Endometrial microvascular endothelial cells (primary cell): ENCODE data around the gene MRPL12. TPM values are rescaled to one million over a fixed set of nuclear protein-coding genes. Genes with fewer than 3 reads are reported as not detected.

ENCODE experiments used
- in situ Hi-C: cut with HindIII; loops from 2 replicates; pipeline ENCODE4 v1.10.0; 2017; ENCODE audit warnings: low sequenced_read_pairs, low pct_unique_long_range_greater_than_20kb; ENCODE audit errors: inconsistent ontology term
- total RNA-seq: library from RNA; depleted of rRNA; stranded (reverse); fragments of >200 nt; gene quantifications from one replicate; pipeline ENCODE4 v1.2.3, GENCODE V29; 2015; ENCODE audit errors: inconsistent ontology term

The MRPL12 gene
- total RNA-seq, 1 donor from 2014 or later: 120 TPM

DNA sequence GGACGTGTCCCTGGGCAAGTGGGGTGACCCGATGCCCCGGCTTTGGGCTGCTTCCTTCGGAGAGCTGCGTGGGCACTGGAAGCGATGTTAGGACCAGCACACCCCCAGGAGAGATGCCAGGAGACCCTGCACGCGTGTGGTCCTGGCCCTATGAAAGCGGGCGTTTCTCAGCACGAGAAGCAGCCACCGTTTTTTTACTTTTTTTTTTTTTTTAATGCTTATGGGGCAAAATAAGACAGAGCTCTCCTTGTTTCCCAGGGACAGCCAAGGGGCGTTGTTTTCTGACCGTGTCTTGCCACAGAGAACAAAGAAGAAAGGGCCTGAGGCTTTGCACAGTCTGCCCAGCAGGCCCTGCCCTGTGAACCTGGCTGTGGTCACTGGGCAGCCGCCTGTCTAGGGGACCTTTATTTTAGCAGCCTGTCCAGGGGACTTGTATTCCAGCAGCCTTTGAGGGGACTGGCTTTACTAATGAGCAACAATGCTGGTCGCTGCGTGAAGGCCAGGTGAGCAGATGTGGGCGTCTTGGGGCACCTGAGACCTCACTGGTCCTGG is 9.9 kb downstream of the MRPL12 start:
- in situ Hi-C loops: no loop called here

DNA sequence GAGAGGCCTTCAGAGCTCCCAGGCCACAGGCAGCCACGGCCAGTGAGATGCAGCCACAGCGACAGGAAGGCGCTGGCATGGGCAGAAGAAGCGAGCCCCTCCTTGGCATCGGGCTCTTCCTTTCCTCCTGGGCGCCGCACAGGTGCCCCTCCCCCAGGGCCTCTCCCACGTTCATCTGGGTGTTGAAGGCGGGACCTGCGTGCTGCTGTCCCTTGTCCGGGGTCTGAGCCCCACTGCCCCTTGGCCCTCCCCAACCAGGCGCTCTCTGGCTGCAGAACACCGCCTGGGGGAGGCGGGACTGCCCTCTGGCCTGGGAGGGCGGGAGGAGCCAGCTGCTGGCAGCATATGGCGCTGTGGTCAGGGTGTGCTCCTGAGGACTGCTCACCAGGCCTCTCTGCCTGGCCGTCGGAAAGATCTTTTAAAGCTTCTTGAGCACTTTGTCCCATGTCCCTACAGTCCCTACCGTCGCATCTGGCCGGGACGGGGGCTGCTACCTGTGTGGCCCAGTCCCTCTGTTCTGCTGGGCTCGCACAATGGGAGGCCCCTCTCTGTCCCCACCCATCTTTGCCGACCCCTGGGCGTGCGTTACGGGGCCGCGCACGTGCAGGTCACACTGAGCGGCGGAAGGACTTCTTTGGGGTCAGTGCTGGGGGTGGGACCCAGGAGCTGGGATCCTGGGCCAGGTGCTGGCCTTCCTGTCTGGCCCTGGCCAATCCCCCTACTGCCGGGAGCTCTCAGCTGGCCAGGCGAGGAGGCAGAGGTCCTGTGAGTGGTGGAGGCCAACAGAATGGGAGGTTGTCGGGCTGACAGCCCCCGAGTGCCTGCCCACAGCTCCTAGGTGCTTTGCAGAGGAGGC is 10.6 kb downstream of the MRPL12 start:
- in situ Hi-C loops: no loop called here

DNA sequence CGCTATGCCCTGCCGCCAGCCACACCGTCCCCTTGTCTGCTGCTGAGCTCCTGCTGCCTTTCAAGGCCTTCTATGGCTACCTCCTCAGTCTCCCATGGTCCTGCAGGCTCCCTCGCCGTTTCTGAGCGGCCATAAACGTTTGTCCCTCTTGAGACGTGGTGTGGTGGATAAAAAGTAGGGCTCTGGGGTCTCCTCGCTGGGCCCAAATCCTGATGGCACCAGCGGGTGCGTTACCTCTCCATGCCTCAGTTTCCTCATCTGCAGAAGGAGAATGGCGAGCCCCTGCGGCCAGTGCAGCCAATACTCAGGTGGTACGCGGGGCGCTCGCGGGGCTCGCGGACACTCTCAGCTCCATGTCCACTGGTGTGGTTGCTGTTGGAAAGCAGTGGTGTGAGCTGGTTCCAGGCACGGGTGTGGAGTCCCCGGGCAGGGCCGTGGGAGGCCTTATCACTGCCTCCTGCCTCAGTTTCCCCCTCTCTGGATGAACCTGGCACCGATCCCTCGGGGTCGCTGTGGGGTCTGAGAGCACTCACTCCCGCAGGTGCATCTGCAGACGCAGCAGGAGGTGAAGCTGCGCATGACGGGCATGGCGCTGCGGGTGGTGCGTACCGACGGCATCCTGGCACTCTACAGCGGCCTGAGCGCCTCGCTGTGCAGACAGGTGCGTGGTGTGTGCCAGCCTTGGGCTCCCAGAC is 11.4 kb downstream of the MRPL12 start:
- in situ Hi-C loops: no loop called here

DNA sequence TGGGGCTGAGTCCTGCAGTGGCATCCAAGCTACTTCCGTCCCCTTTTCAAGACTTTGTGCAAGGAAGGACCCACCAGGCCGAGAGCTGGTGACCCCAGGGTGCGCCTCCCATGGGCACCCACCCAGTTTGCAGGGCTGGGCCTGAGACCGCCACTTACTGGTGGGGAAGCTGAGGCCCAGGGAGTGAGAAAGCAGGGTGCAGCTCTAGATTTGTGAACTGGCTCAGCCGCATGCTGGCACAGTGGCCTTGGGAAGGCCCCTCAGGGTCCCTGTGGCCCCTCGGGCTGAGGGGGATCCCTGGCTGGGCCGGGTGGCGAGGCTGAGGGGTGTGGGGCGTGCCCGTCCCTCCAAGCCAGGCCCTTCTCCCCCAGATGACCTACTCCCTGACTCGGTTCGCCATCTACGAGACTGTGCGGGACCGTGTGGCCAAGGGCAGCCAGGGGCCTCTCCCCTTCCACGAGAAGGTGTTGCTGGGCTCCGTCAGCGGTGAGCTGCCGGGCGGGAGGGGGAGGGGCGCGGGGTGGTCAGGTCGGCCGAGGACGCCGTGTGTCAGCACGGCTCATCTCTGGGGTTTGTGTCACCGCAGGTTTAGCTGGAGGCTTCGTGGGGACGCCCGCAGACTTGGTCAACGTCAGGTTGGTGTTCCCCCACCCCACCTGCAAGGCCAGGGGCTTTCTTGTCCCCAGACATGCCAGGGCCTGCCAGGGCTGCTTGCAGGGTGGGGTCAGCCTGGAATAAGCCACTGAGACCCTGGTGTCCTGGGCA is 12.1 kb downstream of the MRPL12 start:
- in situ Hi-C loops: no loop called here

GRCh38 chr17:81715872-81716673 is 12.9 kb downstream of the MRPL12 start:
- in situ Hi-C loops: no loop called here

DNA sequence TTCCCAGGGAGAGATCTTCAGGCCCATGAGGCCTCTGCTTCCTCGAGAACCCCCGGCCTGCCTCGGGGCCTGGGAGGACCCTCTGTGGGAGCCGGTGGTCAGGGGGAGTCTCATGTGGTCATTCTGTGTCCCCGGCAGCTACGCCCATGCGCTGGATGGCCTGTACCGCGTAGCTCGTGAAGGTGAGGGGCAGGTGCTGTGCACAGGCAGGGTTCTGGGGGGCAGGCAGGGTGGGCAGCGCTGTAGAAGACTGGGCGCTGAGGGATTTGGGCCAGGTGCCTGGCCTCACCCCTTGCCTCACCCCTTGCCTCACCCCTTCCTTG is 13.5 kb downstream of the MRPL12 start:
- in situ Hi-C loops: no loop called here

- in situ Hi-C loops: no loop called here
These were observed 14.0 kb downstream of the MRPL12 start for GRCh38 chr17:81717049-81717765.

DNA sequence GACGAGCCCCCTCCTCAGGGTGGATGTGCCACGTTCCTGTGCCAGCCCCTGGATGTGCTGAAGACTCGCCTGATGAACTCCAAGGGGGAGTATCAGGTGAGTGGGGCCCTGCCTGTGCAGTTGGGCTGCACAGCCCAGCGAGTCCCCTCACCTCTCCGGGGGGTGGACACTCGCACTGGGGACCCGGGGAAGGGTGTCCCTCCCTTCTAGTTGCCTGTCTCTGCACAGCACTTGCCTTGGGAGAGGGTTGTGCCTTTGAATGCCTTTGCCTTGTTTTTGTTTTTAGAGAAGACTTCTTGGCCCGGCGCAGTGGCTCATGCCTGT is 14.6 kb downstream of the MRPL12 start:
- in situ Hi-C loops: no loop called here

DNA sequence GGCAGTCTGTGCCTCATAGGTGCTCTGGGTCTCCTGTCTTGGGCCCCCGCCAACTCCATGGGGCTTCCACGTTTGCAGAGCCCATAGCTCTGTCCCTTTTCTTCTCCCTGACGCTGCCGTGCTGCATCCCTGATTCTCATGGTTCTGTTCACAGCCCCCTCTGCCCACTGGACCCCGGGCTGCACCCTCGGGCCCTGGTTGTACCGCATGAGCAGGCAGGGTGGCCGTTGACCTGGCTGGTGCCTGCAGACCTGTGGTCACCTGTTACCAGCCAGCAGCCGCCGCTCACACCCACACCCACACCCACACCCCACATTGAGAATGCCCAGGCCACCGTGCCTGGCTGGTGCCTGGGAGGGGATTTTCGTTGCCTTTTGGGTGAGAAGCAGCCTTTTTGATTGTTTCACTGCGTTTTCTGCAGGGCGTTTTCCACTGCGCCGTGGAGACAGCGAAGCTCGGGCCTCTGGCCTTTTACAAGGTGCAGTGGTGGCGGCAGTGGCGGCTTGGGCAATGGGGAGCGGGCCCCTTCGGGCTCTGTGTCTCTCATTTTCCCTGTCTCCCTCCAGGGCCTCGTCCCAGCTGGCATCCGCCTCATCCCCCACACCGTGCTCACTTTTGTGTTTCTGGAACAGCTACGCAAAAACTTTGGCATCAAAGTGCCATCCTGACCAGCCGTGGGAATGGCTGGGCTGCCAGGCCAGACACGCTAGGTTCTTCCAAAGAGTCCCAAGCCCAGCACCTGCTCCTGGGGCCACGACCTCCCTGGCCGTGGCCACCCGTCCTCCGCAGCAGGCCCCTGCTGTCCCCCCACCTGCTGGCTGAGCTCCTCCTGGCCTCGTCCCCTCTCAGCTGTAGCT is 16.5 kb downstream of the MRPL12 start:
- in situ Hi-C loops: no loop called here

DNA sequence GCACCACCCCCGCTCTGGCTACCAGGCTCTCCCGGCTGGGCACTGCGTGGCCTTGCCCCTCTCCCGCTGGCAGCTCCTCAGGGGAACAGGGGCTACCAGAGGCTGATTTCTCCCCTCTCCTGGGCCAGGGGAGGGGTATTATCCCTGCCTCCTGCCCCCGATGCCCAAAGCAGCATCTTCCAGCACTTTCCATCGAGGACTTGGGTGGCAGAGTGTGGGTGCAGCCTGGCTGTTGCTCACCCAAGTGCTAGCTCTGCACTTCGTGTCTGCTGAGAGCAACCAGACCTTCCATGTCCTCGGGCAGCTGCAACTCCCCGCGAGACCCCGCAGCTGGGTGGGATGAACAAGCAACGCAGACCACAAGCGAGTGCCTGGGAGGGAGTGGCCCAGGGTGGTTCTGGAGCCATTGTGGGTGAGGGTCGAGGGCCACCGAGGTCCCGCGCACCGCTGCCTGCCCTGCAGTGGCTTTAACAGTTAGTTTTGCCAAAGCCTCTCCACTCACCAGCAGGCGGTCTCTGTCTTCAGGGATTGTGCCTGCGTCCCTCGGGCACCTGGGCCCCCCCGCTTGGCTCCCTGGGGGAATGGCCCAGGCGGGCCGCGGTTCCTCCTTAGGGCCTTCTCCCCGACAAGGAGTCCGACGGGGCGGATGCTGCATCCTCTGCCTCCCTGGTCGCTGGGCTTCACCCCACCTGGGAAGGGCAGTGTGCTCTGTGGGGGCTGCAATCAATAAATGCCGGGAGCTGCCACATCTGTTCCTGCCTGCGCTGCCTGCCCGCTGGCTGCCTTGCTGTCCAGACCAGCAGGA is 17.3 kb downstream of the MRPL12 start:
- in situ Hi-C loops: no loop called here

DNA sequence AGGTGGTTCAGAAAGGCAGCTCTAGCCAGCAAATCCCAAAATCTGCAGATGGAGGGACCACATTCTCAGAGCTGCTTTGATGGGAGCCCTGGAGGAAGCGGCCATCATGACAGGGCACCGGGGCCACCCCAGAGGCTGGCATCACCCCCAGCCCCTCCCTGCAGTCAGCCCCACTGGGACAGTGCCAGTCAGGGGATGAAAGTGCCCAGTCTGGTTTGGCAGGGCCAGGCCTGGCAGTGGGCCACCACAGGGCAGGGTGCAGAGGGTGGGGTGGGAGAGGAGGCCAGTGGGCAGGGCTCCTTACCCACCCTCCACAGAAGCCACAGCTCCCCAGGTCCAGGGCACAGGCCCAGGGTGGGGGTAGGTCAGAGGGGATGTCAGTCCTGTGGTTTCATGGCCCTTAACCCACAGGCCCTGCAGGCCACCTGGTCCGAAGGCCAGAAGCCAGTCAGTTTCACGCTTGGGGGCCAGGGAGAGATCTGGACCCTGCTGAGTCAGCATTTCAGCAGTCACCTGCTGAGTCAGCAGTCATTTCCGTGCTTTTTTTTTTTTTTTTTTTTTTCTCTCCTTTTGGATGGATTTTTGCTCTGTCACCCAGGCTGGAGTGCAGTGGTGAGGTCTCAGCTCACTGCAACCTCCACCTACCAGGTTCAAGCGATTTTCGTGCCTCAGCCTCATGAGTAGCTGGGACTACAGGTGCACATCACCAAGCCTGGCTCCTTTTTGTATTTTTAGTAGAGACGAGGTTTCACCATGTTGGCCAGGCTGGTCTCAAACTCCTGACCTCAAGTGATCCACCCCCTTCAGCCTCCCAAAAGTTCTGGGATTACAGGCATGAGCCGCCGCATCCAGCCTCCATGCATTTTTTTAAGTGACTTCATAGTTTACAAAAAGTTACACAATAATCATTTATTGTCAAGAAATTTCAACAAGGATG is 19.3 kb downstream of the MRPL12 start:
- in situ Hi-C loops: no loop called here

DNA sequence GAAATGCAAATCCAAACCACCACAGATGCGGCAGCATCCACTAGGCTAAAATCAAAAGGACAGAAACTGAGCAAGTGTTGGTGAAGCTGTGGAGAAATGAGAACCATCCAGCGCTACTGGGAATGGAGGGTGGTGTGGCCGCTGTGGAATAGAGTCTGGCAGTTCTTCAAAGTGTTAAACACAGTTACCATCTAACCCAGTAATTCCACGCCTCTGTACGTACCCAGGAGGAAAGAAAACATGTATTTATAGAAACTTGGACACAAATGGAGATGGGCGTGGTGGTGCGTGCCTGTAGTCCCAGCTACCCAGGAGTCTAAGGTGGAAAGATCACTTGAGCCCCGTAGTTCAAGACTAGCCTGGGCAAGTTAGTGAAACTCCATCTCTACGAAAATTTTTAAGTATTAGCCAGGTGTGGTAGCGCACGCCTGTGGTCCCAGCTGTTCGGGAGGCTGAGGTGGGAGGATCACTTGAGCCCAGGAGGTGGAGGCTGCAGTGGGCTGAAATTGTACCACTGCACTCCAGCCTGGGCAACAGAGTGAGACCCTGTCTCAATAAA is 20.6 kb downstream of the MRPL12 start:
- in situ Hi-C loops: no loop called here

GRCh38 chr17:81725439-81725838 is 22.3 kb downstream of the MRPL12 start:
- in situ Hi-C loops: no loop called here

- in situ Hi-C loops: no loop called here
These were observed 22.8 kb downstream of the MRPL12 start for GRCh38 chr17:81726004-81726403.

DNA sequence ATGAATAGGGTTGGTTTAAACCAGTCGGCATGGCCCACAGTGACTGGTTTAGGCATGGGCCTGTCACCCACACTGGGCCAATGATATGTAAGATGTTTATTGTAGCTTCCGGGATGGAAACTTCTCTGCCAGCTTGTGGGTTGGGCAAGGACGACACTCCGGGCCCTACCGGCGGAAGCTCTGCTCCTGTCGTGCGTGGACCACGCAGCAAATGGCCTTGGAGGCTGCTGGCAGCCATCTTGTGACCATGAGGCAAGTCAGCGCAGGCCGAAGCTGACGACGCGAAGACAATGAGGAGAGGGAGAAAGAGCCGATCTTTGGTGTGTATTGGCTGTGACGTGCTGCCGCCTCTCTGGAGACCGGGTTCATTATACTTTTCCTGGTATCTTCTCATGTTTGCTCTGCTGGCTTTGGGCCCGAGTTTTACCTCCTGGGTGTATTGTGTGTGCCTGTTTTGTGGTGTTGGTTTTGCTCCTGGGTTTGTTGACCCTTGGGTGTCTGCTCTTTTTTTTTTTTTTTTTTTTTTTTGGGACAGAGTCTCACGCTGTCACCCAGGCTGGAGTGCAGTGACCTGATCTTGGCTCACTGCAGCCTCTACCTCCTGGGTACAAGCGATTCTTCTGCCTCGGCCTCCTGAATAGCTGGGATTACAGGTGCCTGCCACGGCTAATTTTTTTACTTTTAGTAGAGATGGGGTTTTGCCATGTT is 24.3 kb downstream of the MRPL12 start:
- in situ Hi-C loops: no loop called here
